ENCODE results near the gene TAC4. TPM values are rescaled to one million over a fixed set of nuclear protein-coding genes. Genes with fewer than 3 reads are reported as not detected.

The TAC4 gene
- total and polyA plus RNA-seq, 2 donors: 0.63 TPM; not detected in 1

- Histone ChIP-seq H3K36me3 (ENCODE audit: insufficient read depth) (peaks cover 11% of the 10 kb centered on the region), H3K4me3 (ENCODE audit: low read depth, low read length) (no peak overlapping the region), H3K4me1 (ENCODE audit: insufficient read depth) (no peaks in the 10 kb centered on the region), H3K27ac (ENCODE audit: low read depth) (no peak overlapping the region)
- WGBS: 76% methylated on average over 5 of the region's 5 CpGs
- DNase-seq (ENCODE audit: extremely low spot score): no peak
Measured at GRCh38 chr17:49795372-49795771, 52.5 kb downstream of the TAC4 start.

GRCh38 chr17:49793309-49793708, 54.6 kb downstream of the TAC4 start:
- Histone ChIP-seq H3K4me3 (ENCODE audit: low read depth, low read length) (no peak overlapping the region), H3K4me1 (ENCODE audit: insufficient read depth) (no peaks in the 10 kb centered on the region), H3K36me3 (ENCODE audit: insufficient read depth) (peaks cover 7% of the 10 kb centered on the region), H3K27ac (ENCODE audit: low read depth) (no peak overlapping the region)
- no peak for DNase-seq (ENCODE audit: extremely low spot score)
- 89% methylated on average over 3 of the region's 3 CpGs for WGBS

GRCh38 chr17:49789243-49789578, 58.7 kb downstream of the TAC4 start:
- H3K4me1 ChIP-seq (ENCODE audit: insufficient read depth): no peaks in the 10 kb centered on the region
- no peak for DNase-seq (ENCODE audit: extremely low spot score)
- H3K36me3 ChIP-seq (ENCODE audit: insufficient read depth): peaks cover 3% of the 10 kb centered on the region
- 2% methylated on average over 17 of the region's 17 CpGs for WGBS
- no peak overlapping the region for H3K27ac ChIP-seq (ENCODE audit: low read depth)
- peak overlapping the region; percentile 29 for H3K4me3 ChIP-seq (ENCODE audit: low read depth, low read length)

GRCh38 chr17:49788478-49789242, 59.2 kb downstream of the TAC4 start, which contains the start of gene KAT7:
Gene KAT7, plus strand, starts transcription at chr17:49788681. Its CDS starts 154 bp downstream, at chr17:49788835.
- DNase-seq (ENCODE audit: extremely low spot score): peak; percentile 99
- peak within 1 kb of the TSS; percentile 67 for H3K4me3 ChIP-seq (ENCODE audit: low read depth, low read length)
- H3K4me1 ChIP-seq (ENCODE audit: insufficient read depth): no peaks in the 10 kb centered on the region
- peaks cover 2% of the 10 kb centered on the region for H3K36me3 ChIP-seq (ENCODE audit: insufficient read depth)
- H3K27ac ChIP-seq (ENCODE audit: low read depth): peak within 1 kb of the TSS; percentile 98
- under 1% methylated on average over 59 of the region's 59 CpGs for WGBS

Other genes starting within 250 kb of the TAC4 start
- 174 TPM for gene SPOP, start 170.0 kb downstream of the TAC4 start, total RNA-seq
- gene SPOP, start 170.0 kb downstream of the TAC4 start, polyA plus RNA-seq: 92.4 TPM
- 27.0 TPM for gene SLC35B1, start 140.1 kb downstream of the TAC4 start, total RNA-seq
- gene SLC35B1, start 140.1 kb downstream of the TAC4 start, polyA plus RNA-seq: 33.1 TPM
- gene FAM117A, start 83.9 kb downstream of the TAC4 start, total RNA-seq: 6.2 TPM
- gene FAM117A, start 83.9 kb downstream of the TAC4 start, polyA plus RNA-seq: 33.1 TPM
- 58.7 TPM for gene KAT7, start 59.4 kb downstream of the TAC4 start, total RNA-seq
- 32.3 TPM for gene KAT7, start 59.4 kb downstream of the TAC4 start, polyA plus RNA-seq
- not detected for gene DLX4, start 121.1 kb upstream of the TAC4 start, total RNA-seq
- 0.20 TPM for gene DLX4, start 121.1 kb upstream of the TAC4 start, polyA plus RNA-seq
- not detected for gene DLX3, start 147.2 kb upstream of the TAC4 start, total RNA-seq
- 0.16 TPM for gene DLX3, start 147.2 kb upstream of the TAC4 start, polyA plus RNA-seq
- 26.0 TPM for gene ITGA3, start 208.0 kb upstream of the TAC4 start, total RNA-seq
- 54.9 TPM for gene ITGA3, start 208.0 kb upstream of the TAC4 start, polyA plus RNA-seq
- gene PDK2, start 247.3 kb upstream of the TAC4 start, total RNA-seq: 15.9 TPM
- 55.0 TPM for gene PDK2, start 247.3 kb upstream of the TAC4 start, polyA plus RNA-seq